ENCODE results near the gene BDKRB2.

The BDKRB2 gene

DNA sequence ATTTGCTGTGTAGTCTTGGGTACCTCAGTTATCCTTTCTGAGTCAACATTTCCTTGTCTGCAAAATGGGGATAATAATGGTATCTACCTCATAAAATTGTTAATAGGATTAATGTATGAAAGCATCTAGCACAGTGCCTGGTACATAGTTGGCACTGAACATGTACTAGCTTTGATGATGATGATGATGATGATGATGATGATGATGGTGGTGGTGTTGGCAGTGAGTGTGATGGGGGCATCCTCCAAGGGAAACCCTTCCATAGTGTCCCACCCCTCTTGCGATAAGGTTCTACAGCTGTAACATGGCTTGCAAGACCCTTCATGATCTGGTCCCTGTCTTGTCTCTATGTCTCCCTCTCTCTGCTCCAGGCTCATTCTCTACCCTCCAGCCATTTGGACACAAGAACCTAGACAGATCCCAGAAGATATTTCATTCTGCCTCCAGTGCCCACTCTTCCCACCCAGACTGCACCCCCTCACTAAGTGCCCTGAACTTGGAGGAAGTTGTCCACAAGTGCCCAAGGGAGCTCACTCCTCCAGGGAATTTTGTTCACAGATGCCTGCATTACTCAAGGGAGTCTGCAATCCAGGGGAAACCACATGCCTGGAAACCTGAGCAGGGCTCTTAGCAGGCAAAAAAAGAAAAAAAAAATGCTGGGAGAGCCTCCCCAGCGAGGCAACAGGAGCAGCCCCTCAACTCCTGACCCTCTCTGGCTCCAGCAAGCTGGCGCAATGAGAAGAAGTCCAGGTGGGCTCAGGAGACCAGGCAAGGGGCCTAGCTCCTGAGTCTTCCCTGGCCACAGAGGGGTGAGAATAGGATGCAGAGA is 41.3 kb downstream of the BDKRB2 start:
- TF ChIP-seq, protein P1, sequence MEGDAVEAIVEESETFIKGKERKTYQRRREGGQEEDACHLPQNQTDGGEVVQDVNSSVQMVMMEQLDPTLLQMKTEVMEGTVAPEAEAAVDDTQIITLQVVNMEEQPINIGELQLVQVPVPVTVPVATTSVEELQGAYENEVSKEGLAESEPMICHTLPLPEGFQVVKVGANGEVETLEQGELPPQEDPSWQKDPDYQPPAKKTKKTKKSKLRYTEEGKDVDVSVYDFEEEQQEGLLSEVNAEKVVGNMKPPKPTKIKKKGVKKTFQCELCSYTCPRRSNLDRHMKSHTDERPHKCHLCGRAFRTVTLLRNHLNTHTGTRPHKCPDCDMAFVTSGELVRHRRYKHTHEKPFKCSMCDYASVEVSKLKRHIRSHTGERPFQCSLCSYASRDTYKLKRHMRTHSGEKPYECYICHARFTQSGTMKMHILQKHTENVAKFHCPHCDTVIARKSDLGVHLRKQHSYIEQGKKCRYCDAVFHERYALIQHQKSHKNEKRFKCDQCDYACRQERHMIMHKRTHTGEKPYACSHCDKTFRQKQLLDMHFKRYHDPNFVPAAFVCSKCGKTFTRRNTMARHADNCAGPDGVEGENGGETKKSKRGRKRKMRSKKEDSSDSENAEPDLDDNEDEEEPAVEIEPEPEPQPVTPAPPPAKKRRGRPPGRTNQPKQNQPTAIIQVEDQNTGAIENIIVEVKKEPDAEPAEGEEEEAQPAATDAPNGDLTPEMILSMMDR (IDR thresholded peaks at IDR 0.05; ENCODE audit: insufficient read depth, missing control alignments): no peak
- FAIRE-seq (no peak), DNase-seq (ENCODE audit: insufficient read length, low spot score) (no peak)

DNA sequence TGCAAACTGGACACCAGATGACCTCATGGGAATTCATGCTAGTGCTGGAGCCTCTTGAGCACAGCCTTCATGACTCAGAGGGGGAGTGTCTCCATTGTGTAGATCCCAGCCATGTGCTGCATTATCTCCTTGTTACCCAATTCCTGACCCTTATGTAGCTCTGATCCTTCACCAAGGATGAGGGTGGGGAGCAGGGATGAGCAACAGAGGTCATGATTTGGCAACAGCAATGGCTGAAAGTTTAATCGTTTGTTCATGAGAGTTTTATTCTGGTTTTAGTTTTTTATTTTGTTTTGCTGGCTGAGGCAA is 41.9 kb downstream of the BDKRB2 start:
- FAIRE-seq: no peak
- TF ChIP-seq, protein P1 (IDR thresholded peaks at IDR 0.05; ENCODE audit: insufficient read depth, missing control alignments): no peak
- DNase-seq (ENCODE audit: insufficient read length, low spot score): no peak

DNA sequence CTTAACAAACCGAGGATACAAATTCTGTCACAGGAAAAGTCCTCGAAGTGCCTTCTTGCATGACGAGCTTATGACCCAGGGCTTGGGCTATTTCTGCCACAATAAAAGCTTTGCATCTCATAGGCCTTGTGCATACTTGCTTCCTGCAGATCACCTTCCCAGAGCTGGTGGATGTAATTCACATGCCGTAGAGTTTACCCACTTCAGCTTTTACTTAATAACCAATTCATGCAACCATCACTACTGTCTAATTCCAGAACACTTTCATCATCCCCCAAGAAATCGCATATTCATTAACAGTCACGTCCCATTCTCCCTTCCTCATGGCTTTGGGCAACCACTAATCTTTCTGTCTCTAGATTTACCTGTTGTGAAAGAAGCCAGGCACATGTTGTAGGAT is 42.4 kb downstream of the BDKRB2 start:
- FAIRE-seq (no peak), DNase-seq (ENCODE audit: insufficient read length, low spot score) (no peak)
- TF ChIP-seq, protein P1 (IDR thresholded peaks at IDR 0.05; ENCODE audit: insufficient read depth, missing control alignments): no peak

DNA sequence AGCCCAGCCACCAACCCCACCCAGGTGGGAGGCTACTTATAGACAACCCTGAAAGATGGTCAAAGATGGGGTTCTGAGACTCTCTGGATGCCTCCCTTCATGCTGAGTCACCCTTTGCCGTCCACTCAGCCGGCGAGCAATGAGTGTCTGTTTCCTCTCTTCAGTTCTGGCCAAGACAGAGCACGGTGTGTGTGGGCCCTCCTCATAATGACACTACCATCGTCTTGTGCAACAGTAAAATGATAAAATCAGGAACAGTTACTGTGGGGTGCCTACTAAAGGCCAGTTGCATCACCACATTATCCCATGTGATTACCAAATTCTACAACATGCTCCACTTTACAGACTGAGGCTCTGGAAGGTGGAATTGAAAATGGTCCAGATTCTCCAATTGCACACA is 44.4 kb downstream of the BDKRB2 start:
- TF ChIP-seq, protein P1 (IDR thresholded peaks at IDR 0.05; ENCODE audit: insufficient read depth, missing control alignments): no peak
- FAIRE-seq (no peak), DNase-seq (ENCODE audit: insufficient read length, low spot score) (no peak)

DNA sequence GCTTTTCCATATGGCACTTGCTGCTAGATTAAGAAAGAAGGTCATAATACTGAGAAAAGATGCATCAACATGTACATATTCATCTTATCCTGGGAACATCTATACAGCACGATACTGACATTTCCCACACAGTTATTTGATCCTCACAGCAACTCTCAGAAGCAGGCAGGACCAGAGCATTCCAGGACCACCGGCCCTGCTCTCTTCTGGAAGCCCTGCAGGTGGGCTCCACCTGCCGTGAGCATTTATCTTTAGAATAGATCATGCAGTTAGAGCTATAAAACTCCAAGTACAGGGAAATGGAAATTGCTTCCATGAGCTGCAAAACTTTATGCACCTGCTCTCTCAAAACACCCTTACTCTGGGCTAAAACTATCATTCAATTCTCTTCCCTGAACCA is 45.8 kb downstream of the BDKRB2 start:
- TF ChIP-seq, protein P1 (IDR thresholded peaks at IDR 0.05; ENCODE audit: insufficient read depth, missing control alignments): no peak

DNA sequence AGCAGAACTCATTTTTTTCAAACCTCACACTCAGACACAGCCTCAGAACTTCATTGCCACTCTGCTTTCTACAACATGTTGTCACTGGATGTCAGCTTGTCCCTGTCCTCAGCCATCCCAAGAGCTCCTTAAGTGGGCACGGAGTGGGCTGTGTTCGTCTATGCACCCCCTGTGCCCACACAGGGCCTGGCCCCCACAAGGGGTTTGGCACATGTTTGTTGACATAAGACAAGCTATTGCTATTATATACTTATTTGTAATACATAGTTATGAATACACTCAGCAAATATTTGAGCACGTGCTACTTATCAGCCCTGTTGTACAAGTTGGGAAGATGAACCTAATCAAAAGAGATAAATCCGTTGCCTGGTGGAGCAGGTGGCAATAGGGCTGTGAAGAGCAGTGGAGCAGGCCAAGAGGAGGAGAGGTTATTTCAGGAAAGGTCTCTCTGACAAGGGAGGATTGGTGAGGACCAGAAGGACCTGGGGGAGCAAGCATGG is 47.1 kb downstream of the BDKRB2 start:
- DNase-seq (ENCODE audit: insufficient read length, low spot score) (no peak), FAIRE-seq (no peak)
- TF ChIP-seq, protein P1 (IDR thresholded peaks at IDR 0.05; ENCODE audit: insufficient read depth, missing control alignments): no peak

More for the DNA sequence above, 45.8 kb downstream of the BDKRB2 start:
- no peak for DNase-seq (ENCODE audit: insufficient read length, low spot score)
- no peak for FAIRE-seq

DNA sequence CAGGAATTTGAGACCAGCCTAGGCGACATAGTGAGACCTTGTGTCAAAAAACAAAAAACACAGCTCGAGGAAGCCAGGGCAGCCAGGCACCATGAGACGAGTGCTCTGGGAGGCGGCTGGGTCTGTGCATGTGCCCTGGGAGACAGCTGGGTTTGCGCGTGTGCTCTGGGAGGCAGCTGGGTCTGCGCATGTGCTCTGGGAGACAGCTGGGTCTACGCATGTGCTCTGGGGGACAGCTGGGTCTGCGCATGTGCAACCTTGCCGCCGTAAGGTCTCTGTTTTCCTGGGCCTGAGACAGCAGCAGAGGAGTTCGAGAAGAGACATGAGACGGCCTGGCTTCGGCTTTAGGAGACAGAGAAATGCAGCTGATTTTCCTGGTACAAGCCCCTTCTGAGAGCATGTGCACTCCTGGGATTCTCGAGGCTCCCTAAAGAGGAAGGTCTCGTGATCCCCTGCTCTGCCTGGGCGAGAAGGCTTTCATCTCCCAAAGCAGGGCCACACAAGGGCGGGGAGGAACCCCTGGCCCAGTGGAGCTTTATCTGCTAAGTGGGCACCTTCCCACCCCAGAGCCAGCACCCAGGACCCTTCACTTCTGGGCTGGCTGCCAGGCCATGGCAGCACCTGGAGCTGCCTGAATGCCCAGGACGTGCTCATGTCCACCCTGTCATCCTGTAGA is 47.8 kb downstream of the BDKRB2 start:
- TF ChIP-seq, protein P1 (IDR thresholded peaks at IDR 0.05; ENCODE audit: insufficient read depth, missing control alignments): no peak
- FAIRE-seq: no peak
- no peak for DNase-seq (ENCODE audit: insufficient read length, low spot score)
